Heart right ventricle (tissue), 16 donors: Measurements from ENCODE around the gene ERCC6L2. TPM values are rescaled to one million over a fixed set of nuclear protein-coding genes. Genes with fewer than 3 reads are reported as not detected.

ENCODE experiments used
- ATAC-seq, 8 donors: fragments of 200-7000 bp; cut with Tn5 transposase; one replicate each; pipeline ENCODE4 v1.9.1; 2020; ENCODE audit warnings: mild to moderate bottlenecking in 8 of 8, moderate library complexity in 8 of 8, moderate number of reproducible peaks in 1 of 8
- DNase-seq, 2 donors: peaks; one replicate each; pipeline ENCODE4 v3.0.0-alpha.2; 2020
- H3K27ac ChIP-seq, 10 donors: fragments of 200-600 bp; sonication (generic) in 2 of 10; one replicate each; pipeline versions ENCODE4 v1.5.0 to v1.8.0; 2020 to 2022; ENCODE audit warnings: mild to moderate bottlenecking in 3 of 10
- H3K27me3 ChIP-seq, 7 donors: fragments of 200-600 bp; one replicate each; pipeline ENCODE4 v1.8.0; 2021 to 2022; ENCODE audit warnings: mild to moderate bottlenecking in 2 of 7
- H3K36me3 ChIP-seq, 9 donors: fragments of 200-600 bp; sonication (generic) in 1 of 9; one replicate each; pipeline versions ENCODE4 v1.5.0 to v1.8.0; 2020 to 2022; ENCODE audit warnings: mild to moderate bottlenecking in 2 of 9
- H3K4me1 ChIP-seq, 9 donors: fragments of 200-600 bp; sonication (generic) in 1 of 9; one replicate each; pipeline versions ENCODE4 v1.5.0 to v1.8.0; 2020 to 2022; ENCODE audit warnings: mild to moderate bottlenecking in 4 of 9
- H3K4me3 ChIP-seq, 10 donors: fragments of 200-600 bp; sonication (generic) in 2 of 10; one replicate each; pipeline versions ENCODE4 v1.5.0 to v1.8.0; 2020 to 2022; ENCODE audit warnings: mild to moderate bottlenecking in 7 of 10, moderate library complexity in 2 of 10
- H3K9me3 ChIP-seq, 11 donors: fragments of 200-600 bp in 10 of 11; sonication (generic) in 2 of 11; one replicate each; pipeline versions ENCODE4 v1.5.0 to v1.8.0; 2013 to 2022; ENCODE audit warnings: mild to moderate bottlenecking in 2 of 11, control low read depth in 1 of 11, moderate library complexity in 1 of 11
- WGBS, 2 donors: extraction: QIAGEN DNeasy Blood & Tissue Kit; methylation state at CpG; one replicate each; pipeline ENCODE4 v1.1.7; 2013; ENCODE audit warnings: inconsistent platforms in 1 of 2; 5-methylcytosine and 5-hydroxymethylcytosine counted together
- intact Hi-C, 10 donors: fragments of 100-400 bp; cut with DNase I; formaldehyde crosslinking; loops; one replicate each; pipeline versions ENCODE4 v1.11.1 to v1.14.2; 2022
- polyA plus RNA-seq, 2 donors: library from polyadenylated mRNA; stranded (reverse); fragments of 200-250 nt; gene quantifications; one replicate each; pipeline ENCODE4 v1.2.3, GENCODE V29; 2013
- total RNA-seq, 10 donors: library from RNA; stranded (reverse); fragmentation: NEBNext Ultra II Directional in 3 of 10; extraction: Animal tissue kit (Norgen Biotek cat#: 25700) in 3 of 10; gene quantifications; one replicate each; pipeline versions ENCODE4 v1.2.1 to v1.2.4, GENCODE V29; 2021 to 2023
- TF ChIP-seq, protein P1 (sequence below), 9 donors: fragments of 200-600 bp; sonication (generic) in 2 of 9; IDR thresholded peaks; one replicate each; pipeline versions ENCODE4 v1.5.0 to v1.8.0; 2021 to 2022; ENCODE audit warnings: antibody characterized with exemption in 9 of 9, mild to moderate bottlenecking in 5 of 9, moderate library complexity in 1 of 9
- donor health status: Arrhythmogenic right ventricular cardiomyopathy.
- donor health status: ischemic (EF 13 %, LVEDD 7.1; RV severe dilation, severe dysfunction).
- donor health status: healthy with polysubstance abuse.
- donor health status: DM: no; HTN: yes; CAD: no.
- donor health status: DM: no; HTN: no; CAD: no.
- donor health status: ischemic (EF 25% LVEDD 6.9; RV normal size, moderate dysfunction).
- donor health status: ischemic (EF 25% LVEDD 5.7; RV mildly dilated, moderate dysfunction).
- donor health status: healthy.
- donor health status: DM: yes; HTN: yes; CAD: no.
- donor health status: Ischemic cardiomyopathy.
- donor health status: ischemic (EF 35%, LVEDD 5.7; RV mildly dilated, moderate dysfunction).
- donor health status: nonischemic (EF 11% LVEDD 7.7; RV severe dilation, severe dysfunction).
- donor health status: DM: yes; HTN: yes; CAD: no.
- donor health status: PGD.
- donor health status: ischemic (EF 29% LVEDD 5.4; RV normal size, mild dysfunction).
- donor health status: nonischemic (EF 23%, LVEDD 6.1; RV moderate dilation, normal function).

Gene ERCC6L2
- total and polyA plus RNA-seq, 12 donors, result 4.6 to 37.5 (median 26.4) TPM

DNA sequence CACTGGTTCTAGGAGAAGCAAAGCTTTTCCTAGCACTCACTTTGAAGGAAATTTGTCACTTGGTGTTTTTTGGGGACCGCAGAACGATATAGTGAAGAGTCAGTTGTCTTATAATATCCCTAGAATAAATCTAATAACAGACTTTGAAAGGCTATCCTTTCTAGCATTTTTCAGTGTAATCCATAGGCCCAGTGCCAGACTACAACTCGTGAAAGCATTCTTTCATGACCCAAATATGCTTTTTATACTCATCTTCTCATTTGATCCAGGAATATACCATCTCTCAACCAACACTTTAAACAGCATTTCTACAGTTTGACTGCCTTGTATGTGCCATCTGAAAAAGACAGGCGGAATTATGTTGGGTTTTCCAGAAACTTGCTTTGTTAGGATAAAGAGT, 104.0 kb downstream of the ERCC6L2 start:
- peaks cover 0 to 5% (median 0%) of the 10 kb centered on the region in 9 donors for H3K4me1 ChIP-seq
- TF ChIP-seq, protein P1, sequence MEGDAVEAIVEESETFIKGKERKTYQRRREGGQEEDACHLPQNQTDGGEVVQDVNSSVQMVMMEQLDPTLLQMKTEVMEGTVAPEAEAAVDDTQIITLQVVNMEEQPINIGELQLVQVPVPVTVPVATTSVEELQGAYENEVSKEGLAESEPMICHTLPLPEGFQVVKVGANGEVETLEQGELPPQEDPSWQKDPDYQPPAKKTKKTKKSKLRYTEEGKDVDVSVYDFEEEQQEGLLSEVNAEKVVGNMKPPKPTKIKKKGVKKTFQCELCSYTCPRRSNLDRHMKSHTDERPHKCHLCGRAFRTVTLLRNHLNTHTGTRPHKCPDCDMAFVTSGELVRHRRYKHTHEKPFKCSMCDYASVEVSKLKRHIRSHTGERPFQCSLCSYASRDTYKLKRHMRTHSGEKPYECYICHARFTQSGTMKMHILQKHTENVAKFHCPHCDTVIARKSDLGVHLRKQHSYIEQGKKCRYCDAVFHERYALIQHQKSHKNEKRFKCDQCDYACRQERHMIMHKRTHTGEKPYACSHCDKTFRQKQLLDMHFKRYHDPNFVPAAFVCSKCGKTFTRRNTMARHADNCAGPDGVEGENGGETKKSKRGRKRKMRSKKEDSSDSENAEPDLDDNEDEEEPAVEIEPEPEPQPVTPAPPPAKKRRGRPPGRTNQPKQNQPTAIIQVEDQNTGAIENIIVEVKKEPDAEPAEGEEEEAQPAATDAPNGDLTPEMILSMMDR (IDR thresholded peaks at IDR 0.05), result no peak
- 92 to 94% methylated on average over 4 of the region's 4 CpGs for WGBS, 2 donors
- ATAC-seq, result no peak
- no peak overlapping the region for H3K4me3 ChIP-seq
- intact Hi-C loops, result no loop called here
- H3K9me3 ChIP-seq, result no peaks in the 10 kb centered on the region
- H3K27ac ChIP-seq, result no peak overlapping the region
- no peak for DNase-seq
- peaks cover 0 to 65% (median 8%) of the 10 kb centered on the region in 9 donors for H3K36me3 ChIP-seq
- no peaks in the 10 kb centered on the region for H3K27me3 ChIP-seq

DNA sequence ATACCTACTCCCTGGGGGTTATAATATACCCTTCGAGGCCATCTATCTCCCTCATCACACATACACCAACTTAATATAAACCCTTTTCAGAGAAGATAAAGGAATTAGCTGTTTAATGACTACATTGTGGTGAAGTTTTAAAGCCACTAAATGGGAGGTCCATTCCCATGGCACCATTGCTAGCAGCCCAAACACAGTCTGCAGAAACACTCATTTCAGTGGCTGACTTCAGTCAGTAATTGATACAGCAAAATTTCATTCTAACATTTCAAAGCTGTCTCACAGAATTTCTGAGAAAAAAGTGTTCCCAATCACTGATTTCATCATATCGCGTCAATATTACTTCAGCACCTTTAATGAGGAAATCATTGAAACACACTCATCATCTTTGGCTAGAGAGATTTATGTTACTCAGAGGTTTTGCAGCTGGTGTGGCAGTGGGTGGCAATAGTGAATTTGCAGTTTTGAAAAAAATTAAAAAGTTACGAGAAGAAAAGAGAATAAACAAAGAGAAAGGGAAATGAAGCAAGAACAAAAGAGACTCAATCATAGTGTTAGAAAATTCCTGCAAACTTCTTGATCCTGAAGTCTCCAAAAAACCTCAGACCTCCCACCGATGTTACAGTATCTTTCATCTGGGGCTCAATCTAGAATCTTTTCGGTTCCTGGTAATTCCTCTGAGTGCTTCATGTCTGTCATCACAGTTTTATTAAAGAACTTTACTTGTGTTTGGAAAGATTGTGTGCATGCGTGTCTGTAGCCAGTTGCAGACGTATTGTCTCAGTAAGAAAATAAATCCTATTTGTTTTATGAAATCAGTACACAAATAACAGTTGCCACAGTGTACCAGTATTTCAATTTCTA, 105.0 kb downstream of the ERCC6L2 start:
- no peak for DNase-seq
- Histone ChIP-seq H3K36me3 (peaks cover 0 to 65% (median 8%) of the 10 kb centered on the region in 9 donors), H3K27me3 (no peaks in the 10 kb centered on the region)

DNA sequence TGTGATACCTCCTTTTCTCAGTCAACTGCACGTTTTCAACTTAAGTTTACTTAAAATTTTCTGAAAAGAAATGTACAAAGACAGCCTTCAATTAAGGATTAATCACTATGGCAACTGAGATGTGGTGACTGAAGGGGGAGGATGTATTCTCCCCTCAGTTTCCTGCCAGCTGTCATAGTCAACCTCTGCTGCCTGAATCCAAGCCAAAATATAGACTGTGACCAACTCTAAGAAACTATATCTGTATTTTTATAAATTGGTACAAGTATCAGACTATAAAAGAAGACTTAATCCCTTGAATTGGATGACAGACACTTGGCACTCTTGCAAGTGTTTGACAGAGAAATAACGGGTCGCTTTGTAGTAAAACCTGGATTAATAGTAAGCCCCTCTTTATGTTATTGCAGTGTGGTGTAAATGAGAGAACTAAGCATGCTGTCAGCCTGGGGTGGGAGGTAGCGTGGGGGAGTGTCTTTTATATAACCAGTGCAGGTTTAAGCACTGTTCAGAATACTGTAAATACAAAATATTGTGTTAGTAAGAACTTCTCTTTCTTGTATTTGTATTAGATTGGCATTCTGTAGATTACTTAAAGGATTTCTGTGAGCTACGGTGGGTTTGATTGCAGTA, 106.4 kb downstream of the ERCC6L2 start:
- TF ChIP-seq, protein P1 (IDR thresholded peaks at IDR 0.05), result no peak
- Histone ChIP-seq H3K27ac (no peak overlapping the region), H3K4me3 (no peak overlapping the region), H3K27me3 (no peaks in the 10 kb centered on the region), H3K4me1 (peaks cover 0 to 7% (median 0%) of the 10 kb centered on the region in 9 donors), H3K9me3 (no peaks in the 10 kb centered on the region), H3K36me3 (peaks cover 0 to 68% (median 8%) of the 10 kb centered on the region in 9 donors)
- no peak for DNase-seq
- no peak for ATAC-seq
- intact Hi-C loops, result no loop called here
- WGBS, 2 donors, result 63 to 70% methylated on average over 5 of the region's 5 CpGs

More for the DNA sequence above, 105.0 kb downstream of the ERCC6L2 start:
- intact Hi-C loops, result no loop called here
- H3K4me1 ChIP-seq, result peaks cover 0 to 5% (median 0%) of the 10 kb centered on the region in 9 donors
- no peaks in the 10 kb centered on the region for H3K9me3 ChIP-seq
- no peak overlapping the region for H3K27ac ChIP-seq
- H3K4me3 ChIP-seq, result no peak overlapping the region
- 81 to 86% methylated on average over 8 of the region's 8 CpGs for WGBS, 2 donors
- peak in 2 of 8 donors; percentile 7 to 52 for ATAC-seq
- TF ChIP-seq, protein P1 (IDR thresholded peaks at IDR 0.05), result no peak

DNA sequence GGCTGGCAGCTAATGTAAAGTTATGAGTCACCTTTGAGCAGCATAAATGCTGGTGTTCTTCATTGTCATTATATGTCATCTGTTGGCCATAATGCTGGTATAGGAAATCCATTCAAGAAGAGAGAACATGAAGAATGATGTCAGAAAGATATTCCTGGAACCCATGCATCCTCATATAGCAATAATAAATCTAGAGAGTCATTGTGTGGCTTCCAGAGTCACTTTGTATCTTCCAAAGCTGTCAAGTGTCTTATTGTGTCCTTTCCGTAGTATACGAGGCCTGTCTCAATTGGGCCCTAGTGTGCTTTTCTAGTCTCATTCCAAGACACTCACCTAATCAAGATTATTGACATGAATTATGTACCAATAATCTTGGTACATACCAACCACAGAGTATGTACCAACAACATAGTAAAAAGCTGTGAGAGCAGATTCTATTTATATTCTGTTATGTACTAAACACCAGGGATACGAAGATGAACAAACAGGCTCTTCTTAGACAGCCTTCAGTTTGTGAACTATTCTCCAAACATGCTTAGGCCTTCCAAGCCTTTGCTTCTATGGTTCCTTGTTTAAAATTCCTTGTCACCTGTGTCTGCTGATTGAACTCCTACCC, 110.1 kb downstream of the ERCC6L2 start:
- ATAC-seq (peak in 4 of 8 donors; percentile 62 to 92 (median 72)), DNase-seq (no peak)
- intact Hi-C loops, result no loop called here
- Histone ChIP-seq H3K9me3 (no peaks in the 10 kb centered on the region), H3K27me3 (no peaks in the 10 kb centered on the region), H3K27ac (no peak overlapping the region), H3K4me1 (peaks cover 0 to 7% (median 0%) of the 10 kb centered on the region in 9 donors), H3K36me3 (peaks cover 0 to 47% (median 0%) of the 10 kb centered on the region in 9 donors), H3K4me3 (no peak overlapping the region)
- WGBS, 2 donors, result 47 to 75% methylated on average over 3 of the region's 3 CpGs
- TF ChIP-seq, protein P1 (IDR thresholded peaks at IDR 0.05), result no peak
